GM23248 (cell line): ENCODE data around the gene RPS8.

Experiments used
- EZH2 ChIP-seq: fragments of 200-600 bp; sonication (generic); IDR thresholded peaks from 2 replicates; pipeline ENCODE4 v1.6.1; 2018; ENCODE audit warnings: antibody characterized with exemption, mild to moderate bottlenecking; ENCODE audit not compliant: insufficient read depth, poor library complexity, severe bottlenecking
- EZH2phosphoT487 ChIP-seq: fragments of 200-600 bp; sonication (generic); IDR thresholded peaks from 2 replicates; pipeline ENCODE4 v1.6.1; 2018; ENCODE audit warnings: antibody characterized with exemption, moderate library complexity, mild to moderate bottlenecking, low read depth; ENCODE audit not compliant: insufficient read depth

GRCh38 chr1:44820328-44821239 is 45.2 kb downstream of the RPS8 start:
- TF ChIP-seq EZH2 (no peak), EZH2phosphoT487 (no peak)
